HCT116 (cell line): ENCODE measurements around the gene MICAL3. TPM values are rescaled to one million over a fixed set of nuclear protein-coding genes. Genes with fewer than 3 reads are reported as not detected.

Source experiments
- ATAC-seq: fragments of 200-7000 bp; cut with Tn5 transposase; 2 replicates; pipeline ENCODE4 v1.9.1; 2020; ENCODE audit warnings: mild to moderate bottlenecking, moderate library complexity
- BruUV-seq: library from RNA; stranded (reverse); fragments of 400-500 nt; replicated peaks from 2 replicates; lab custom pipeline; 2021; lab: Mats Ljungman, UMichigan
- CTCF ChIA-PET: fragments of 300-600 bp; sonication (Branson Sonifier 250); formaldehyde crosslinking; loops from one replicate; lab custom pipeline; 2021; ENCODE audit warnings: antibody characterized with exemption; lab: Charles Lee
- POLR2A ChIA-PET: fragments of 300-600, 350-600 bp; sonication (Branson Sonifier 250); formaldehyde crosslinking; loops from one replicate; lab custom pipeline; 2021; ENCODE audit warnings: antibody characterized with exemption; lab: Charles Lee
- RAD21 ChIA-PET, 2 experiments: fragments of 300-600 bp; sonication (Branson Sonifier 250); formaldehyde crosslinking; loops; one replicate each; lab custom pipeline; 2023; ENCODE audit warnings: low total read pairs in 2 of 2; ENCODE audit not compliant: uncharacterized antibody in 2 of 2, unreplicated experiment in 2 of 2, low non-redundant PET in 1 of 2; lab: Charles Lee
- DNase-seq: peaks from one replicate; pipeline ENCODE4 v3.0.0-alpha.2; 2010; ENCODE audit warnings: low read depth, low spot score
- H2AFZ ChIP-seq: fragments of 200-600 bp; shearing (Covaris generic), sonication (generic); 2 replicates; pipeline ENCODE4 v1.6.1; 2017; ENCODE audit warnings: low read depth, mixed run types, mixed read lengths, antibody characterized with exemption, low read length; ENCODE audit not compliant: poor library complexity, severe bottlenecking
- H3K27ac ChIP-seq: 2 replicates; pipeline ENCODE4 v1.5.1; 2012; ENCODE audit warnings: low read depth, low read length
- H3K27me3 ChIP-seq: fragments of 200-600 bp; sonication (generic); 2 replicates; pipeline ENCODE4 v1.6.1; 2016; ENCODE audit warnings: mixed run types, low read length, mixed read lengths; ENCODE audit not compliant: insufficient read depth
- H3K36me3 ChIP-seq, 2 experiments: fragments of 200-500 bp in 1 of 2; fragments of 200-600 bp in 1 of 2; sonication (Bioruptor generic) in 1 of 2; sonication (generic) in 1 of 2; 2 replicates each; pipeline versions ENCODE4 v1.5.1 to v1.6.1; 2014 to 2016; ENCODE audit warnings: low read length in 2 of 2, inconsistent platforms in 1 of 2, mixed read lengths in 1 of 2, mixed run types in 1 of 2; ENCODE audit not compliant: insufficient read depth in 2 of 2, control insufficient read depth in 1 of 2
- H3K4me1 ChIP-seq, 2 experiments: fragments of 200-600 bp in 1 of 2; sonication (generic) in 1 of 2; 2 replicates each; pipeline versions ENCODE4 v1.5.1 to v1.6.1; 2012 to 2017; ENCODE audit warnings: low read length in 2 of 2, inconsistent platforms in 1 of 2, mild to moderate bottlenecking in 1 of 2, mixed read lengths in 1 of 2, mixed run types in 1 of 2, moderate library complexity in 1 of 2; ENCODE audit not compliant: insufficient read depth in 2 of 2, control insufficient read depth in 1 of 2
- H3K4me2 ChIP-seq: fragments of 200-600 bp; sonication (generic); 2 replicates; pipeline ENCODE4 v1.6.1; 2017; ENCODE audit warnings: mixed run types, low read length, mixed read lengths
- H3K4me3 ChIP-seq, 2 experiments: fragments of 200-600 bp in 1 of 2; sonication (generic) in 1 of 2; replicated peaks in 1 of 2; 2 replicates each; pipeline ENCODE4 v1.5.1; 2011 to 2016; ENCODE audit warnings: low read length in 2 of 2, control low read depth in 1 of 2, low read depth in 1 of 2, mild to moderate bottlenecking in 1 of 2, mixed read lengths in 1 of 2, mixed run types in 1 of 2
- H3K79me2 ChIP-seq: fragments of 200-600 bp; sonication (generic); 2 replicates; pipeline ENCODE4 v1.6.1; 2017; ENCODE audit warnings: mild to moderate bottlenecking, mixed run types, low read length, moderate library complexity, mixed read lengths; ENCODE audit not compliant: insufficient read depth
- H3K9ac ChIP-seq: fragments of 200-600 bp; sonication (generic); 2 replicates; pipeline ENCODE4 v1.6.1; 2016; ENCODE audit warnings: low read length, mixed read lengths
- H3K9me2 ChIP-seq: fragments of 200-600 bp; sonication (generic), shearing (Covaris generic); 2 replicates; pipeline ENCODE4 v1.6.1; 2017; ENCODE audit warnings: mixed run types, mild to moderate bottlenecking, moderate library complexity; ENCODE audit not compliant: insufficient read depth
- H3K9me3 ChIP-seq, 2 experiments: fragments of 200-500 bp in 1 of 2; fragments of 200-600 bp in 1 of 2; sonication (Bioruptor generic) in 1 of 2; sonication (generic) in 1 of 2; 2 replicates each; pipeline ENCODE4 v1.6.1; 2014 to 2017; ENCODE audit warnings: low read length in 2 of 2, mixed read lengths in 2 of 2, inconsistent platforms in 1 of 2, low read depth in 1 of 2, mild to moderate bottlenecking in 1 of 2, mixed run types in 1 of 2, moderate library complexity in 1 of 2; ENCODE audit not compliant: control insufficient read depth in 1 of 2, insufficient read depth in 1 of 2
- H4K20me1 ChIP-seq: fragments of 200-600 bp; sonication (generic), shearing (Covaris generic); 2 replicates; pipeline ENCODE4 v1.6.1; 2017; ENCODE audit warnings: mixed run types, mild to moderate bottlenecking, moderate library complexity; ENCODE audit not compliant: insufficient read depth
- EGR1 ChIP-seq: IDR thresholded peaks from 2 replicates; pipeline ENCODE4 v1.6.1; 2012; ENCODE audit warnings: low read depth
- EZH2phosphoT487 ChIP-seq: fragments of 200-600 bp; IDR thresholded peaks from 2 replicates; pipeline ENCODE4 v1.6.1; 2018; ENCODE audit warnings: antibody characterized with exemption, borderline replicate concordance
- SRF ChIP-seq: IDR thresholded peaks from 2 replicates; pipeline ENCODE4 v1.6.1; 2012; ENCODE audit warnings: low read depth
- intact Hi-C: fragments of 100-400 bp; cut with micrococcal nuclease; formaldehyde crosslinking; loops from 2 replicates; pipeline ENCODE4 v1.10.0; 2022
- total RNA-seq: library from RNA; stranded (reverse); gene quantifications from one replicate; pipeline ENCODE4 v1.2.1, GENCODE V29; 2021; ENCODE audit not compliant: unreplicated experiment
- TF ChIP-seq, protein P1 (sequence below), 3 experiments: fragments of 200-600 bp in 1 of 3; sonication (generic) in 1 of 3; IDR thresholded peaks in 2 of 3; conservative IDR thresholded peaks in 1 of 3; 2 replicates each; pipeline ENCODE4 v1.5.1; 2012 to 2017; ENCODE audit warnings: low read depth in 2 of 3, low read length in 2 of 3, antibody characterized with exemption in 1 of 3, borderline replicate concordance in 1 of 3, control low read depth in 1 of 3, mild to moderate bottlenecking in 1 of 3, mixed read lengths in 1 of 3, mixed run types in 1 of 3, moderate library complexity in 1 of 3; ENCODE audit not compliant: insufficient read depth in 1 of 3
- TF ChIP-seq, protein P2 (sequence below): IDR thresholded peaks from 2 replicates; pipeline ENCODE4 v1.6.1; 2011; ENCODE audit warnings: mild to moderate bottlenecking, low read length, moderate library complexity; ENCODE audit not compliant: insufficient replicate concordance; ENCODE audit errors: extremely low read depth
- TF ChIP-seq, protein P3 (sequence below): IDR thresholded peaks from 2 replicates; pipeline ENCODE4 v1.6.1; 2012; ENCODE audit warnings: low read depth

MICAL3 gene
- total RNA-seq, 1 experiment from 2014 or later = 30.8 TPM

DNA sequence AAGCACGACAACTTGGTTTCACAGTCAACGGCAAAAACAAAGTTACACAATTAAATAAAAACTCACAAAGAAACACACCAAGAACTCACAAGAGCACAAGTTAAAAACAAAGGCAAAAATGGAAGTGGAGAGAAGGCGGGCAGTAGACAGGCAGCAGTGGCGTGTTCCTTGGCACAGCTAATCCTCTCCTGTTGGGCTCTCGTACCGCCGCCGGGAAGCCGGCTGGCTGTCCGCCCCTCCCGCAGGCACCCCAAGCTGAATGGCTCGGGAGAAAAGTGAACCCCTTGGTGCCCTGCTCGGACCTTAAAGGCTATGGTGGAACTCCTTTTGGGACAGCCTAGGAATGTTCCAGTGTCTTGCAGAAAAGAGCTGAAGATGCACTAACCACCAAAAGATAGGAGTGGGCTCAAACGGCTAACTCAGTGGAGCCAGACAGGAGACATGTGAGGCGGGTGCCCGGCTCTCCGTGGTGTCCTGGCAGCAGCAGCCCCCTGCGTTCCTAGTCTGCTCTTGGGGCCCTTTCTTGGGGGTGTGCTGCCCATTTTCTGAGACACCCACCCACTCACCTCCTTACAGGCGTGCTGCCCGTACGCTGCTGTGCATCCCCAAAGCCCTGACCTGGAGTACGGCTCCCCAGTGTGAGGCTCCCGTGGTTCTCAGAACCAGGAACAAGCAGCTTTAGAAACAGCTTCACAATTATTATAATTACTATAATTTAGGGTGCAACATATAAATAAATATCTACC, 164.0 kb downstream of the MICAL3 start:
- Histone ChIP-seq H3K4me2 (no peak overlapping the region), H3K9me3 (no peaks in the 10 kb centered on the region), H3K9ac (no peak overlapping the region), H3K9me2 (no peaks in the 10 kb centered on the region), H3K27me3 (no peaks in the 10 kb centered on the region), H3K36me3 (peaks cover 6 to 15% of the 10 kb centered on the region in 2 experiments), H4K20me1 (no peaks in the 10 kb centered on the region), H3K4me1 (no peaks in the 10 kb centered on the region), H3K4me3 (no peak overlapping the region), H2AFZ (no peak overlapping the region), H3K27ac (no peak overlapping the region), H3K79me2 (no peaks in the 10 kb centered on the region)
- DNase-seq (no peak), ATAC-seq (no peak)
- intact Hi-C loops = no loop called here
- no TSS peak for BruUV-seq
- POLR2A ChIA-PET = no interaction called here
- TF ChIP-seq SRF = no peak
- TF ChIP-seq, protein P1, sequence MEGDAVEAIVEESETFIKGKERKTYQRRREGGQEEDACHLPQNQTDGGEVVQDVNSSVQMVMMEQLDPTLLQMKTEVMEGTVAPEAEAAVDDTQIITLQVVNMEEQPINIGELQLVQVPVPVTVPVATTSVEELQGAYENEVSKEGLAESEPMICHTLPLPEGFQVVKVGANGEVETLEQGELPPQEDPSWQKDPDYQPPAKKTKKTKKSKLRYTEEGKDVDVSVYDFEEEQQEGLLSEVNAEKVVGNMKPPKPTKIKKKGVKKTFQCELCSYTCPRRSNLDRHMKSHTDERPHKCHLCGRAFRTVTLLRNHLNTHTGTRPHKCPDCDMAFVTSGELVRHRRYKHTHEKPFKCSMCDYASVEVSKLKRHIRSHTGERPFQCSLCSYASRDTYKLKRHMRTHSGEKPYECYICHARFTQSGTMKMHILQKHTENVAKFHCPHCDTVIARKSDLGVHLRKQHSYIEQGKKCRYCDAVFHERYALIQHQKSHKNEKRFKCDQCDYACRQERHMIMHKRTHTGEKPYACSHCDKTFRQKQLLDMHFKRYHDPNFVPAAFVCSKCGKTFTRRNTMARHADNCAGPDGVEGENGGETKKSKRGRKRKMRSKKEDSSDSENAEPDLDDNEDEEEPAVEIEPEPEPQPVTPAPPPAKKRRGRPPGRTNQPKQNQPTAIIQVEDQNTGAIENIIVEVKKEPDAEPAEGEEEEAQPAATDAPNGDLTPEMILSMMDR (IDR thresholded peaks at IDR 0.05 in 2 of 3, conservative IDR thresholded peaks at IDR 0.05 in 1 of 3; ENCODE audit: borderline replicate concordance in 1 of 3, insufficient read depth in 1 of 3, low read depth in 2 of 3, low read length in 2 of 3) = no peak
- TF ChIP-seq, protein P2, sequence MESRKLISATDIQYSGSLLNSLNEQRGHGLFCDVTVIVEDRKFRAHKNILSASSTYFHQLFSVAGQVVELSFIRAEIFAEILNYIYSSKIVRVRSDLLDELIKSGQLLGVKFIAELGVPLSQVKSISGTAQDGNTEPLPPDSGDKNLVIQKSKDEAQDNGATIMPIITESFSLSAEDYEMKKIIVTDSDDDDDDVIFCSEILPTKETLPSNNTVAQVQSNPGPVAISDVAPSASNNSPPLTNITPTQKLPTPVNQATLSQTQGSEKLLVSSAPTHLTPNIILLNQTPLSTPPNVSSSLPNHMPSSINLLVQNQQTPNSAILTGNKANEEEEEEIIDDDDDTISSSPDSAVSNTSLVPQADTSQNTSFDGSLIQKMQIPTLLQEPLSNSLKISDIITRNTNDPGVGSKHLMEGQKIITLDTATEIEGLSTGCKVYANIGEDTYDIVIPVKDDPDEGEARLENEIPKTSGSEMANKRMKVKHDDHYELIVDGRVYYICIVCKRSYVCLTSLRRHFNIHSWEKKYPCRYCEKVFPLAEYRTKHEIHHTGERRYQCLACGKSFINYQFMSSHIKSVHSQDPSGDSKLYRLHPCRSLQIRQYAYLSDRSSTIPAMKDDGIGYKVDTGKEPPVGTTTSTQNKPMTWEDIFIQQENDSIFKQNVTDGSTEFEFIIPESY = no peak
- TF ChIP-seq EGR1 = no peak
- TF ChIP-seq EZH2phosphoT487 = no peak
- TF ChIP-seq, protein P3, sequence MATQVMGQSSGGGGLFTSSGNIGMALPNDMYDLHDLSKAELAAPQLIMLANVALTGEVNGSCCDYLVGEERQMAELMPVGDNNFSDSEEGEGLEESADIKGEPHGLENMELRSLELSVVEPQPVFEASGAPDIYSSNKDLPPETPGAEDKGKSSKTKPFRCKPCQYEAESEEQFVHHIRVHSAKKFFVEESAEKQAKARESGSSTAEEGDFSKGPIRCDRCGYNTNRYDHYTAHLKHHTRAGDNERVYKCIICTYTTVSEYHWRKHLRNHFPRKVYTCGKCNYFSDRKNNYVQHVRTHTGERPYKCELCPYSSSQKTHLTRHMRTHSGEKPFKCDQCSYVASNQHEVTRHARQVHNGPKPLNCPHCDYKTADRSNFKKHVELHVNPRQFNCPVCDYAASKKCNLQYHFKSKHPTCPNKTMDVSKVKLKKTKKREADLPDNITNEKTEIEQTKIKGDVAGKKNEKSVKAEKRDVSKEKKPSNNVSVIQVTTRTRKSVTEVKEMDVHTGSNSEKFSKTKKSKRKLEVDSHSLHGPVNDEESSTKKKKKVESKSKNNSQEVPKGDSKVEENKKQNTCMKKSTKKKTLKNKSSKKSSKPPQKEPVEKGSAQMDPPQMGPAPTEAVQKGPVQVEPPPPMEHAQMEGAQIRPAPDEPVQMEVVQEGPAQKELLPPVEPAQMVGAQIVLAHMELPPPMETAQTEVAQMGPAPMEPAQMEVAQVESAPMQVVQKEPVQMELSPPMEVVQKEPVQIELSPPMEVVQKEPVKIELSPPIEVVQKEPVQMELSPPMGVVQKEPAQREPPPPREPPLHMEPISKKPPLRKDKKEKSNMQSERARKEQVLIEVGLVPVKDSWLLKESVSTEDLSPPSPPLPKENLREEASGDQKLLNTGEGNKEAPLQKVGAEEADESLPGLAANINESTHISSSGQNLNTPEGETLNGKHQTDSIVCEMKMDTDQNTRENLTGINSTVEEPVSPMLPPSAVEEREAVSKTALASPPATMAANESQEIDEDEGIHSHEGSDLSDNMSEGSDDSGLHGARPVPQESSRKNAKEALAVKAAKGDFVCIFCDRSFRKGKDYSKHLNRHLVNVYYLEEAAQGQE = no peak
- RAD21 ChIA-PET = no interaction called here
- CTCF ChIA-PET = no interaction called here
